Fibroblast of mammary gland (primary cell): ENCODE measurements around the gene CLCN1.

Experiments
- DNase-seq: peaks from one replicate; pipeline ENCODE4 v3.0.0-alpha.2; 2010; ENCODE audit warnings: low read depth
- H3K4me3 ChIP-seq: 2 replicates; pipeline ENCODE4 v1.5.1; 2011; ENCODE audit warnings: low read depth, mild to moderate bottlenecking, low read length, moderate library complexity; ENCODE audit not compliant: control insufficient read depth
- CTCF ChIP-seq: conservative IDR thresholded peaks from 2 replicates; pipeline ENCODE4 v1.5.1; 2011; ENCODE audit warnings: low read depth, low read length, inconsistent platforms; ENCODE audit not compliant: control insufficient read depth, insufficient read depth

CLCN1 gene

DNA sequence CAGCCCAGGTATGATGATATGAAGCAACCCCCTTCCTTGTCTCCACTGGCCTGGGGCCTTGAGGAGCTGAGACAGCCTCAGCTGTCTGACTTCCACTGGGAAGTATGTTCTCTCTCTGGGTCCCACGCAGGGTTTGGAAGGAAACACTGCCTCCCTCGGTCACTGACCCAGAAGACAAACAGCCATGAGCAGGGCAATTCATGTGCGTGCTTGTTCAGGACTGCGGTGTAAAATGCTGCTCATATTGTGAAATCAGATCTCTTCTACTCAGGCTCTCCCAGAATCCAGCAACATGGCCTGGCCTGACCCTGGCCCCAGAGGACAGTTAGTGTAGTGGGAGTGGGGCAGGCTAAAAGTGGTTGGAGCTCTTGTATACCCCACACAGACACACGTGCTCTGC is 2.8 kb downstream of the CLCN1 start:
- no peak for TF ChIP-seq CTCF
- H3K4me3 ChIP-seq, result no peak overlapping the region
- DNase-seq, result peak; percentile 87

- TF ChIP-seq CTCF, result no peak
- DNase-seq, result no peak
- no peak overlapping the region for H3K4me3 ChIP-seq
Measured at GRCh38 chr7:143320620-143321019, 4.7 kb downstream of the CLCN1 start.

DNA sequence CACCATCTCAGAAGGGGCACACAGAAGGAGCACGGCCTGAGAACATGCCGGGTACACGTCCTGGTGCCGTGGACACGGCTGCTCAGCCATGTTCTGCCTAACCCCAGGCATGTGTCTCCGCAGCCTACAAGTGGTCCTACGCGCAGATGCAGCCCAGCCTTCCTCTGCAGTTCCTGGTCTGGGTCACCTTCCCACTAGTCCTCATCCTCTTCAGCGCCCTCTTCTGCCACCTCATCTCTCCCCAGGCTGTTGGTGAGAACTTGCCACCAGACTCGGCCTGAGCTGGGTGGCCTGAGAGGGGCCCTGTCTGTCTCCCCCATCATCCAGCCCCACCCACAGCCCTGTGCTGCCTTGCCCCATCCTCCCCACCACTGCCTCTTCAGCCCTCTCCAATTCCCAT is 5.3 kb downstream of the CLCN1 start:
- H3K4me3 ChIP-seq, result no peak overlapping the region
- DNase-seq, result no peak
- TF ChIP-seq CTCF, result no peak

DNA sequence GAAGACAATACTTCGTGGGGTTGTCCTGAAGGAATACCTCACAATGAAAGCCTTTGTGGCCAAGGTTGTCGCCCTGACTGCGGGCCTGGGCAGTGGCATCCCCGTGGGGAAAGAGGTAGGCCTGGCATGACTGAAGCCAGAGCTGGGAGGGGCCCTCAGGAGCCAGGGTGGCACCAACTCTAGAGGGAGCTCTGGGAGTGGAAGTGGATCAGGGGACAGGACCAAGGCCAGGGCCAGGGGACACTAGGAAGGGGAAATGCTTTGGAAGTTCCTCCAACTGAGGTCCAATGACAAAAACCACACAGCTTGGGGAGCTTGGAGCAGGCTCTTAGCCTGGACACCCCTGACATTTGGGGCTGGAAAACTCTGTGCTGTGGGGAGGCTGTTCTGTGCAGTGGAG is 5.8 kb downstream of the CLCN1 start:
- no peak for DNase-seq
- no peak overlapping the region for H3K4me3 ChIP-seq
- TF ChIP-seq CTCF, result no peak

- H3K4me3 ChIP-seq, result no peak overlapping the region
- no peak for TF ChIP-seq CTCF
- peak; percentile 24 for DNase-seq
Measured at GRCh38 chr7:143322760-143323633, 7.1 kb downstream of the CLCN1 start.

GRCh38 chr7:143323653-143324052 is 7.7 kb downstream of the CLCN1 start:
- TF ChIP-seq CTCF, result no peak
- H3K4me3 ChIP-seq, result no peak overlapping the region
- no peak for DNase-seq
